Astrocyte of the cerebellum (primary cell): ENCODE measurements around the gene LASP1.

ENCODE experiments used
- DNase-seq: peaks from one replicate; pipeline ENCODE4 v3.0.0-alpha.2; 2011; ENCODE audit warnings: low read depth
- H3K4me3 ChIP-seq: 2 replicates; pipeline ENCODE4 v1.5.1; 2011; ENCODE audit warnings: mild to moderate bottlenecking, low read depth, low read length, moderate library complexity
- in situ Hi-C: cut with HindIII; loops from 2 replicates; pipeline ENCODE4 v1.10.0; 2017; ENCODE audit warnings: low sequenced_read_pairs
- TF ChIP-seq, protein P1 (sequence below): IDR thresholded peaks from 2 replicates; pipeline ENCODE4 v1.5.1; 2012; ENCODE audit warnings: low read length, low read depth, moderate library complexity, mild to moderate bottlenecking; ENCODE audit errors: missing control alignments

Gene LASP1

DNA sequence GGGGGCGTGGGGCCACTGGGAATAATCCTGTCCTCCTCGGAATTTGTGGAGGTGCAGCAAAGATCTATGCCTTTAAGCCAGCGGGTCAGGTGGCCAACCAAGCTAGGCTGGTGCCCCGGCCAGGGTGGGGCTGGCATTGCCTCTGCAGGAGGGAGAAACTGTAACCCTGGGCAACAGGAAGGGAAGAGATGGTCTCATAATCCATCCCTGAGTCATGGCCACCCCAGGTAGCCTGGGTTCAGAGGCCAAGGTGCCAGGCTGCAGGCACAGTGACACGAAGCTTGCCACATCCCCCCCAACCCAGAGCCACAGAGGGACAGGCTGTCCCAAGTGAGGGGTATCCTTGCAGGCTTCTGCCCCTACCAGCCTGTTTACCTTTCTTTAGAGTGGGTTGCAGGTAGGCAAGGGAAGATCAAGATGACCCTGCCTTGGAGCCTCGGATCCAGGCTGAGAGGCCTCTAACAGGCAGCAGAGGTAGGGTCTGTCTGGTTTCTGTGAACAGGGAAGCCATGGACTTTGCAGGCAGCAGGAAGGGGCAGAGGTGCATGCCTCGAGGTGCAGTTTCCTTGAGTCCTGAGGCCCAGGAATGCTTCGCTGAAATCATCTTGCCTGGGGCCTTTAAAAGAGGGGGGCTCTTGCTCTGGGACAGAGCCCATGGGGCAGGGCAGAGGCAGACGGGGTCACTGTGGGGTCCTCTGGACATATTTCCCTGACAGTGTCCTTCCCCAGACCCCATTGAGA is 4.0 kb downstream of the LASP1 start:
- in situ Hi-C loops = no loop called here
- no peak for DNase-seq

GRCh38 chr17:38874505-38875400 is 4.9 kb downstream of the LASP1 start:
- TF ChIP-seq, protein P1, sequence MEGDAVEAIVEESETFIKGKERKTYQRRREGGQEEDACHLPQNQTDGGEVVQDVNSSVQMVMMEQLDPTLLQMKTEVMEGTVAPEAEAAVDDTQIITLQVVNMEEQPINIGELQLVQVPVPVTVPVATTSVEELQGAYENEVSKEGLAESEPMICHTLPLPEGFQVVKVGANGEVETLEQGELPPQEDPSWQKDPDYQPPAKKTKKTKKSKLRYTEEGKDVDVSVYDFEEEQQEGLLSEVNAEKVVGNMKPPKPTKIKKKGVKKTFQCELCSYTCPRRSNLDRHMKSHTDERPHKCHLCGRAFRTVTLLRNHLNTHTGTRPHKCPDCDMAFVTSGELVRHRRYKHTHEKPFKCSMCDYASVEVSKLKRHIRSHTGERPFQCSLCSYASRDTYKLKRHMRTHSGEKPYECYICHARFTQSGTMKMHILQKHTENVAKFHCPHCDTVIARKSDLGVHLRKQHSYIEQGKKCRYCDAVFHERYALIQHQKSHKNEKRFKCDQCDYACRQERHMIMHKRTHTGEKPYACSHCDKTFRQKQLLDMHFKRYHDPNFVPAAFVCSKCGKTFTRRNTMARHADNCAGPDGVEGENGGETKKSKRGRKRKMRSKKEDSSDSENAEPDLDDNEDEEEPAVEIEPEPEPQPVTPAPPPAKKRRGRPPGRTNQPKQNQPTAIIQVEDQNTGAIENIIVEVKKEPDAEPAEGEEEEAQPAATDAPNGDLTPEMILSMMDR = no peak
- DNase-seq = no peak
- no peak overlapping the region for H3K4me3 ChIP-seq
- in situ Hi-C loops = no loop called here

More for the DNA sequence above, 4.0 kb downstream of the LASP1 start:
- H3K4me3 ChIP-seq = no peak overlapping the region
- TF ChIP-seq, protein P1 = no peak

GRCh38 chr17:38875477-38876075 is 5.7 kb downstream of the LASP1 start:
- no peak overlapping the region for H3K4me3 ChIP-seq
- in situ Hi-C loops = no loop called here
- TF ChIP-seq, protein P1 = no peak
- DNase-seq = no peak

- TF ChIP-seq, protein P1 = no peak
- no peak overlapping the region for H3K4me3 ChIP-seq
- in situ Hi-C loops = no loop called here
- no peak for DNase-seq
Observed at GRCh38 chr17:38877130-38877851, 7.4 kb downstream of the LASP1 start.

- in situ Hi-C loops = no loop called here
- no peak overlapping the region for H3K4me3 ChIP-seq
- DNase-seq = peak; percentile 69
- TF ChIP-seq, protein P1 = no peak
Observed at GRCh38 chr17:38879878-38880665, 10.2 kb downstream of the LASP1 start.
